Muscle of arm (tissue), 12 donors: Measurements from ENCODE around the gene BMERB1. TPM values are rescaled to one million over a fixed set of nuclear protein-coding genes. Genes with fewer than 3 reads are reported as not detected.
"Not testable (repeated sequence)": the region's sequence is repeated elsewhere in the genome, so short reads cannot be mapped to it uniquely, and the experiment has no call there.

Experiments
- DNase-seq: peaks from one replicate; pipeline ENCODE4 v3.0.0-alpha.2; 2013
- polyA plus RNA-seq, 12 donors: library from polyadenylated mRNA; unstranded; fragments of 120-200 nt; gene quantifications; one replicate each; pipeline ENCODE4 v1.2.1, GENCODE V29; 2013; ENCODE audit not compliant: insufficient read length in 12 of 12

The BMERB1 gene
- polyA plus RNA-seq, 12 donors, result 9.5 to 32.3 (median 19.3) TPM; not detected in 1

DNA sequence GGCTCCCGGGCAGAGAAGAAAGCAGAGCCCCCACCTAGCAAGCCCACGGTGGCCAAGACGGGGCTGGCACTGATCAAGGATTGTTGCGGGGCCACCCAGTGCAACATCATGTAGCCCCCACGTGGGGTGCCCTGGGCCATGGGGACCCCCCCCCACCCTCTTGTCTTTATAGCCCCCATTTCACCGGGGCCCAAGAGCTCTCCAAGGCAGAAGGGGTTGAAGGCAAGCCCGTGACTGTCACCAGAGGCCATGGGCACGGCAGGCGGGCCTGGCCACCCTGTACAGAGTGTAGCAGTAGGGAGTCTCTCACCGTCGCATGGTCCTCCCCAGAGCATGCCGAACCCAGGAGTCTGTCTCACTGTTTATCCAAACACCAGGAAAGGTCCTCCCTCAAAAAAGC, 152.3 kb downstream of the BMERB1 start:
- no peak for DNase-seq

DNA sequence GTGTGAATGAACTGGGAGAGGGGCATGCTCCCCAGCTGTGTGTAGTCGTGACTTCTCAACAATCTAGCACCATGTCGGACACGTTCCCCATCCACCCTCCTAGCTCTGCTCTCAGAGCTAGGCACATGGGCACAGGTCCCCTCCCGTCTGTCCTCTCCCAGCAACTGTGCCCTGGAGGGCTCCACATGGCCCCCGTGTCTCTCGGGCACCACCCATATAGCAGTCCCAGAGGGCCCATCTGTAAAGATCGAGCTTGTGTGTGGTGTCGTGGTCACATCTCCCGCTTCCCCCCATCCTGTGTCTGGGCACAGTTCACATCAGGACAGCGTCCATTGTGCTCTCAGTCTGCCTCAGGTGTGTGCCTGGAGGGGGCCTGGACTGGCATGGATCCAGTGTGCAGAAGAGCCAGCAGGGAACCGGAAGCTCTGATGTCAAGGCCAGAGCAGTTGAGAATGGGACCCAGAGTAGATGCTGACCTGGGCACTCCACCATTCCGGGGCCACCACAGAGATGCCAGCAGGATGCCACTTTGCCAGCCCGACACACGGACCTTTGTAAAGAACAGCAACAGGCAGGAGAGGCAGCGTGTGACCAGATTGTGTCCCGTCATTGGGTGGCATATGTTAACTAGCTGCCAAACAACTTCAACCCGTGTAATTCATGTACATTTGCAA, 152.9 kb downstream of the BMERB1 start:
- DNase-seq, result no peak

GRCh38 chr16:15592324-15592723, 157.9 kb downstream of the BMERB1 start:
- no peak for DNase-seq

GRCh38 chr16:15593235-15593634, 158.8 kb downstream of the BMERB1 start:
- no peak for DNase-seq

GRCh38 chr16:15594711-15595320, 160.4 kb downstream of the BMERB1 start:
- no peak for DNase-seq

DNA sequence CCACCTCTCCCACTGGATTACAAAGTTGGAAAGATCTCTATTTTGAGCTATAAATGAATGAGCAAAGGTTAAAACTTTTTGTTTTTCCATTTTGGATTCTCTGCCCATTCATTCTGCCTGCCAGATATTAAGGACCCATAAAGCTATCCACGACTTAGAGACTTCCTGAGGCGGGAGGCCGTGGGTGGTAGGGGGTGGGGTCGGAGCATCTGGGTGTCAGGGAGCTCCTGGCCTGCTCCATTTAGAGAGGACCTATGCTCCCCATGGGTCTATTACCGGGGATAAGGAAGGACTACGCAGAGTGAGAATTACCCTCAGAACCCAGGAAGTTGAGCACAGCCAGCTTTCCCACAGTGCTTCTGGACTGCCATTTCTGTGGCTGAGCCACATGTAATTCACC, 162.7 kb downstream of the BMERB1 start:
- DNase-seq, result no peak

GRCh38 chr16:15597822-15598647, 163.6 kb downstream of the BMERB1 start:
- no peak for DNase-seq

- no peak for DNase-seq
These were observed 164.3 kb downstream of the BMERB1 start for GRCh38 chr16:15598648-15599190.

DNA sequence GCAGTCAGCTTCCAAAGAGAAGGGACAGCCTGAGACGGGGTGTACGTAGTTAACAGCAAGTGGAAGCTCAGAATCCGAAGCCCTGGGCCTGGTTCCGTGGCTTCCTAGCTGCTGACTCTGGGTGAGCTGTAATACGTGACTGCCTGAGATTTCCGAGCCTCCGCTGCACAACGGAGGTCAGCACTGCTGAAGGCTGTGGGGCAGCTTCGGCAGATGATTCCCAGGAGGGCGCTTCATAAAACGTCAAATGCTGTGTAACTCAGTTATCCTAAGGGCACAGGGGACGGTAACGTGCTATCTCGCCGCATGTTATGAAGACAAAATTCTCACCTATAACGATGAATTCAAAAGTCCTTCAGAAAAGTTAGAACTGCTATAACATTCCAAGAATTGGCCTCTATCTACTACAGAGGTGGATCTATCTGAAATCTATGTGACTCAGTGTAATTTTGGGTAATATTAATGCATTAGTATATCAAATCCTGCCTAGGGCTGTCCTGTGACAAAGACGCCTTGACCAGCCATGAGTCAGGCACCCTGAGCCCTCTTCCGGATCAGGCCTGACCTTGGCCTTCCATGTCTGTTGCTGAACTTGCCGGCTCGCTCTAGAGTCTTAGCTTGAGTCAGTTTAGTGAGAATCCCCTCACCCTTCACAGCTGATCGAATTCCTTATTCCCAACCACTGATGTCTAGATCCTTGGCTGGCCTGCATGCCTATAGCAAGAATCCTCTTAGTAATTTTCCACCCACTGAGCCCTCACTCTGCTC, 165.1 kb downstream of the BMERB1 start:
- DNase-seq, result no peak

DNA sequence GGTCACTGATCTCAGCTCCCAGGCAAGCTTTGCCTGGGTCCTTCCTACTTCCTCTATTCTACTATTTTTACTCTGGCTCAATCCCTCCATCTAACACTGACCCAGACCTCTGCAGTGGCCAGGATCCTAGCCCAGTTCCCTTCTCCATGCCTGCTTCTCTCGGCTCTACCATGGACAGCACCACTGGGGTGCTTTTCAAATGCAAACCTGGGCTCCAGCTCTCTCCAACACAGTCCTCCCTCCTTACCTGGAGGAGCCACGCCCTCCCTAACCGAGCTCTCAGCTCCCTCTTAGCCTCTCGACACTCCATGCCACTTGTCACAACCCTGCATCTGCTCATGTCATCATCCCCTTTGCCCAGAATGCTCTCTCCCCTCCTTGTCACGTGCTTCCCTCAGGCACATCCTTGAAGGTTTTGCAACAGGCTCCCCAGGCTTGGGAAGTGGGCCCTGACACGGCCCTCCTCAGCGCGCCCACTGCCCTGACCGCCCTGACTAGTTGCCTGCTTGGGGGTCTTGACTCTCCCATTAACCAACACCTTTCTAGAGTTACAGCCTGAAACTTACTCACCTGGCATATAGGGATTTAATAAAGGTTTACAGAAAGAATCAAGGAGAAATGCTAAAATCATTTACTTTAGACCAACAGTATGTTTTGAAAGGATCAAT, 167.0 kb downstream of the BMERB1 start:
- no peak for DNase-seq

DNA sequence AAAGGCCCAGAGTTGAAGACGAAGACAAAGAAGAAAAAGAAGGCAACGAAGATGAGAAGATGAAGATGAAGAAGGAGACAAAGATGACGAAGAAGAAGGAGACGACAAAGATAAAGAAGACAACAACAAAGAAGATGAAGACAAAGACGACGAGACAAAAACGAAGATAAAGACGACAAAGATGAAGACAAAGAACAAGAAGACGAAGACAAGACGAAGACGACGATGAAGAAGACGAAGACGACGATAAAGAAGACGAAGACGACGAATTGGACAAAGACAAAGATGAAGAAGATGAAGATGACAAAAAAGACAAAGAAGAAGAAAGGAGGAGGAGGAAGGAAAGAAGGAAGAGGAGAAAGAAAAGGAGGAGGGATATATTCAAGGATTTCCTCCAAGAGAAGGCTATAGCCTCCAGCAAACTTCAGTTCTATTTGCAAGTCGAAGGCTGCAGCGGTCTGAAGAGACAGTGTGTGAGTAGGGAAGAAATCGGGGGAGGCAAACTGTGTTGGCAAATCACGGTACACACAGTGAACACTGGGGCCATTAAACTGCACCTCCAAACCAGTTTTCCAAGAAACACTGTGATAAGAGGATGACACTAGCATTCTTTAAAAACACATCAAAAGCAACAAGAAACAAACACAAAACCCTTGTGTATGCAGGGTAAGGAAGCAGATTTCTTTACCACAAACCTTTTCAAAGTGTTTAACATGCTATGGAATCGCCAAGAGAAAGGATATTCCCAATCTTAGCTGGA, 168.1 kb downstream of the BMERB1 start:
- DNase-seq, result no peak

- DNase-seq, result no peak
These were observed 170.4 kb downstream of the BMERB1 start for GRCh38 chr16:15604460-15605440.

GRCh38 chr16:15605839-15606517, 171.6 kb downstream of the BMERB1 start:
- no peak for DNase-seq

GRCh38 chr16:15606518-15607220, 172.3 kb downstream of the BMERB1 start:
- no peak for DNase-seq

DNA sequence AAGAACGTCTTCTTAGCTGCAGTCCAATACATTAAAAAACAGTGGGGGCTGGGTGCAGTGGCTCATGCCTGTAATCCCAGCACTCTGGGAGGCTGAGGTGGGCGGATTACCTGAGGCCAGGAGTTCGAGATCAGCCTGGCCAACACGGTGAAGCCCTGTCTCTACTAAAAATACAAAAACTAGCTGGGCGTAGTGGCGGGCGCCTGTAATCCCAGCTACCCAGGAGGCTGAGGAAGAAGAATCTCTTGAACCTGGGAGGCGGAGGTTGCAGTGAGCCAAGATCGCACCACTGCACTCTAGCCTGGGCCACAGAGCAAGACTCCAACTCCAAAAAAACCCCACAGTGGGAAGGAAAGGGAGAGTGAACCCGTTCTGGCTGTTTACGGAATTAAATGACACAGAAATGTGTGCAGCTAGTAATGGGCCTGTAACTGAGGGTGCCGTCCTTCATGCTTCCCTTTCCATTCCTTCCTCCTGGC, 172.9 kb downstream of the BMERB1 start:
- DNase-seq, result not testable (repeated sequence)

DNA sequence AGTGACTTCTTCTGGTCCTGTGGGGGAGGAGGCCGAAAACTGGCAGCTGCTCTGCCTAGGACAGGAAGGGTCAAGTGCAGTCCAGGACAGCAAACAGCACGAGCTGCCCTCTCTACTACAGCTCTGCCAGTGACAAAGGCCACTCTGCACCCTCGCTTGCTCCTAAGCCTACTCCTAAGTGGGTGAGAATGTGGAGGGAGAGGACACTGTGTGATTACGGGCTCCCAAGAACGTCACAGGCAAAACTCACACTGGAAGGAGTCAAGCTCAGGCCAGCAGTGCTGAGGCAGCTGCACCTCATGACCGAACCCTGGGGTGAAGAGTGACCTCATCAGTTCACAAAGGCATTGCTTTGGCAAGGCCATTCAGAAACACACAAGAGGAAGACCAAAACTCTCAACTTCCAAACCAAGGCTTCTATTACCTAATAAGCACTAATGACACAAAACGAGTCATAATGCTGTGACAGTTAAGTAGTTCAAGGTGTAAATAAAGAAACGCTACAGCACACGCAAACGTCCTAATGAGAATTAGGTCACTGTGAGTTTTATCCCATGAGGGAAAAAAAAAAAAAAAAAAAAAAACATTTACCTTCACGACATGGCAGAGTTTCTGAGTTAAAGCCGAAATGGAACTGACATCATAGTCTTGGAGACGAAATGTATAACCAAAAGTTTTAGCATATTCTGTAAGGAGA, 173.5 kb downstream of the BMERB1 start:
- DNase-seq, result no peak
